Ureter (tissue), 1 donor: Measurements from ENCODE around the gene PNPLA8. TPM values are rescaled to one million over a fixed set of nuclear protein-coding genes. Genes with fewer than 3 reads are reported as not detected.
"Not testable (repeated sequence)": the region's sequence is repeated elsewhere in the genome, so short reads cannot be mapped to it uniquely, and the experiment has no call there.

Experiments
- DNase-seq: peaks from one replicate; pipeline ENCODE4 v3.0.0-alpha.2; 2020; ENCODE audit warnings: low spot score
- total RNA-seq: library from RNA; stranded (reverse); gene quantifications from one replicate; pipeline ENCODE4 v1.2.4, GENCODE V29; 2023
- donor health status: DM: yes; HTN: yes; CAD: no.

PNPLA8 gene
- total RNA-seq, 1 donor from 2014 or later: 32.0 TPM

DNA sequence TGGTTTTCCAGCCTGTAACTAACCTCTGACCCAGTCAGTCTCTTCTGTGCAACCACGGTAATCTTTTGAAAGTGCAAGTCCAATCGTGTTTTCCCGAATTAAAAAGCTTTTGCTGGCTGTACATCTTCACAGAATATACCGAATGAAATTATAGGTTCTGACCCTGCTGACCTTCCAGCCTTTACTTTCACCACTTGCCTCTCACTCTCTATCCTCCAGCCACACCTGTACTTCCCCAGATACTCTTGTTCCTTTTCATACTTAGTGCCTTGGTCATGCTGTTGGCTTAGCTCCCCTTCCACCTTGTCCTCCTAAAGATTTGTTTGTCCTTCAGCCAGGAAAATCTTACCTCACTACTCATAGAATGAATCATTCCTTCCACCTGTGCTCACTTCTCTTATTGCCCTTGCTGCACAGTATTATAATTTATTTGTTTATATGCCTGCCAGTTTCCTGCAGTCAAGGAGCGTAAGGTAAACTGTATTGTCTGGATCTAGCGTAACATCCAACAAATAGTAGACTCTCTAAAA, 2.3 kb upstream of the PNPLA8 start:
- DNase-seq: no peak

DNA sequence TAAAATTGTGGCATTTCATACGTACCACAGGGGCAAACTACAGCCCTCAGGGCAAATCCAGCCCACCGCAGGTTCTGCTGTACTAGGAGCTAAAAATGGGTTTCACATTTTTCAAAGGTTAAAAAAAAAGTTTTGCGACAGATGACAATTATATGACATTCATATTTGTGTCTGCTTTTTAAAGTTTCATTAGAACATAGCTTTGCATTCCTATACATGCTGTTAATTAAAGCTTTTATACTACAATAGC, 758 bp upstream of the PNPLA8 start:
- no peak for DNase-seq

DNA sequence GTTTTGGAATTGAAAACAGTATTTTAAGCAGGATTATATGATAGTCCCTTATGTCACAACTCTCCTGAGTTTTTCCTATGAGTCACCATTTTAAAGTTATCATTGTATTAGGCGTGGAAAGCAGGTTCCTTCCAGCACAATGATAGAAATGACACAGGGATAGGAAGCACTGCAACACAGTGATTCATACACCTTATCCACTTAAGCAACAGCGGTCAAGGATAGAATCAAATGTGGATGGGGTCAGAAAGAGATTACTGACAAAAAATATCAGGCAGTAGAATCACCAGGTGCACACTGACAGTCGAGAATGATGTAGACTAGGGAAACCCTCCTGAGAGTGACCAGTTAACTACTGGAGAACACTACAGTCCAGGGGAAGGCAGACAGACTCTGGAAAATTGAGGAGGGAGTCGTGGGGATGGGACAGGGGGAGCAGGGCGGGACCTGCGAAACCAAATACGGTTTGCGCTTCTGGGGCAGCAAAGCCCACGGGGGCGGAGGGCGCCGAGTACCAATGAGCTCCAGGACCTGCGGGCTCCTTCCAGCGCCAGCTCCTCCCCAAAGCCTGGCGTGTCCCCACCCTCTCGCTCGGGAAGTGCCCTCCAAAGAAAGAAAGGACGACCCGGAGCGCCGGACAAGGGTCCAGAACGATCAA, 479 bp downstream of the PNPLA8 start:
- DNase-seq: peak; percentile 85

DNA sequence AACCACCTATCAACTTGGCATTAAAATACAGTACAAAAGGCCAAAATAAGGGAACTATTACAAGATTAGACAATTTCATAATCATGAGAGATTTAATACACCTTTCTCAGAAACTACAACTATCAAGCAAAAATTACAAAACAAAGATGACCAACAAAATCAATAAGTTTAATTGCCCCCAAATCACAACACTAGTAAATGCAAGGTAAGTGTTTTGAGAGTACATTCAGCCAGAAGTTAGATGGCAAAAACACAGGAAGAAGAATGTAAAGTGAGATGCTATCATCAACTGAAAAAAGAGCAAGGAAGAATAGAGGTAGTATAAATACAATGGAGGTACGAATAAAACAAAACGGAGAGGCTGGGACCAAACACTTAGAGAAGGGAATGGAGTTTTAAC, 3.2 kb downstream of the PNPLA8 start:
- DNase-seq: no peak

DNA sequence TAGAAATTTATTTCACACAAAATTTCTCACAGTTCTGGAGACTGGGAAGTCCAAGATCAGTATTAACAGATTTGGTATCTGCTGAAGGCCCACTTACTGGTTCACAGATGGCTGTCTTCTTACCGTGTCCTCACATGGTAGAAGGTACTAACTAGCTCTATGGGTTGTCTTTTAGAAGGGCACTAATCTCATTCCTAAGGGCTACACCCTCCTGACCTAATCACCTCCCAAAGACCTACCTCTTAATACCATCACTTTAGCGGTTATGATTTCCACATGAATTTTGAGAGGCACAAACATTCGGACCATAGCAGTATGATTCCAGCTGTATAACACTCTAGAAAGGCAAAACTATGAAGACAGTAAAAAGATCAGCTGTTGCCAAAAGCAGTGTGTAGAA, 8.0 kb downstream of the PNPLA8 start:
- no peak for DNase-seq

DNA sequence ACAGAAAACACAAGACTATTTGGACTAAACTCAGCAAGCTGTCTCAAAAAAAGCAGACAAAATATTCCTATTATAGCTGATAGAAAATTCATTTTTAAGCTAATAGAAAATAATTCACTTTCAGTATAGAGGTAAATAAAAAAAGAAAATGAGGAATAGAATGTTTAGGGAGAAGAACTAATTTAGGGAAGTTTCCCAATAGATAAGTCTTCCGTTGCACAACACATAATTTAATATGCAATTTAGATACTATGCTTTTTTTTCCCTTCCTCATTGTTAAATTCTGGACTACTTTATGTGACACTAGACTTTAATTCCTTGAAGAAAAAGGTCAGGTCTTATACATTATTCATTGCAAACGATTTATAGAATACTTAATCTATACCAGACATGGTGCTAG, 10.3 kb downstream of the PNPLA8 start:
- DNase-seq: no peak

DNA sequence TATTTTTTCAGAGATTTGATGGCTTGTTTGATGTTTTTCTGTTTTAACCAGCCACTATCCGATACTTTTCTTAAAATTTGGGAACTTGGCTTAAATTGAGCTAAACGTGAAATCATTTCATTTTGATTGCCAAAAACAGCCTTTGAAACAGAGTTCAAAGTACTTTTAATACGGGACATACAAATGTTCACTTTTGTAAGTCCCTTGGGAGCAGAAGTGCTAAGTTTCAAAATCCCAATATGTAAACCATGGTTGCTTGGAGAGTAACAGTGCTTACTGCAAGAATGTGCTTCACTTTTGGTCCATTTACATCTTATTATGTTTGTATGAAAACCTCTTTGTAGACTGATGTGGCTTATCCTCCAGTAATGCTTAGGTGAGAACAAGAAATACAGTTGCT, 10.9 kb downstream of the PNPLA8 start:
- DNase-seq: no peak

DNA sequence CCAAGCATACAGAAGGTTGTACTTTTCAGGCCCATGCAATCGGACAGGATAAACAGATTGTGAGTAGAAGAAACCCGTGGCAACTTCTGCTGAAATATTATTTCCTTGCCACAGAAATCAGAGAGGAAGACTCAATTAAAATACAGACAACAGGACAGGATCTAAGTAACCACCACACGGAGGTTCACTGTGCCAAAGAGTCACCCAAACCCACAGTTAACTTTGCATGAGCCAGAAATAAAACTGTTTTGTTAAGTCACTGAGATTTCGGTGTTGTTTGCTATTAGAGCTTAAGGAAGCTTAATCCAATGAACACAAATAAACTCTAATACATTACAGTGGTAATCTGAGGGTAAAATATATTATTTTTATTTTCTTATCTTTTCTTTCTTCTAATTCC, 14.0 kb downstream of the PNPLA8 start:
- no peak for DNase-seq

DNA sequence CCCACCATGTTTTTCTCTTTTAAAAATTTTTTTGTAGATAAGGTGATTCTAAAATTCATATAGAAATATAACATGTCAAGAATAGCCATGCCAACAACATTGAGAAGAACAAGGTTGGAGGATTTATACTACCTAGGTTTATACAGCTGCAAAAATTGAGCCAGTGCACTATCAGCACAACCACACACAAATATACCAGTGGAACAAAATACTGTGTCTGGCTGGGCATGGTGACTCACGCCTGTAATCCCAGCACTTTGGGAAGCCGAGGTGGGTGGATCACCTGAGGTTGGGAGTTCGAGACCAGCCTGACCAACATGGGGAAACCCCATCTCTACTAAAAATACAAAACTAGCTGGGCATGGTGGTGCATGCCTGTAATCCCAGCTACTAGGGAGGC, 21.4 kb downstream of the PNPLA8 start:
- DNase-seq: not testable (repeated sequence)

DNA sequence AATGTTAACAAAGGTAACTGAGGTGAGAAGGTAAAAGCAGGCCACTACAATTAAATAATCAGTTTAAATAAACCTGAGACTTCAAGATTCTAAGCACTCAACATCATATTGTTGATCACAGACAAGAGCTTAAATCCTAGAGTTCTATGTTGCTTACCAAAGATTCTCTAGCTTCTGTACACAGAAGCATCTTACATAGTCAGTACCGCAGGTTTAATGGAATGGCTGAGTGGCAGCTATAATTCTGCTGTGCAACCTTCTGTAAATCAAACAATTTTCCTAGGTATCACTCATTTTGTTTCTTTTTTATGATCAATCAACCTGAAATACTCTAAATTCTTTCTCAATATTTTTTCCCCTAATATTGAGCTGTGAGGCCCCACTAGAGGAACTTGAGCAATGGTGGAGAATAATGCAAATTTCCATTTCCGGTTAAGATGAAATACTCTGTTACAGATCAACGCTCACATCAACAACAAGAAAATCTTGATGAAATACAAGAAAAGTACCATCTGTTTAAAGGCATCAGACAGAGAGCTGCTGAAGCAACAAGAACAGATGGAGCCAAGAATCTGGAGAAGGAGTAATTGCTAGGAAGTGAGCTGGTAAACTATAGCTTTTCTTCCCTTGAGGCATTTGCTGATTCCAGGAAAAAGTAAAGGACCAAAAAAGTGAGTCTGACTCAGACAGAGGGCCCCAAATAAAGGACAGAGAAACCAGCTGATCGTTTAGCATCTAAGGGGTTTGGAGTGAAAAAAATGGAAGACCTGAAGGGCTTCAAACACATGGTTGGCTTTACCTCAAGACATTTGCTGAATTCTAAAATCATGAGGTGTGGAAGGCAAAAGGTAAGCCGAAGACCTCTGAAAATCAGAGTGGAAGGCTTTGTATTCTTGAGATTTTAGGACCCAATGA, 22.6 kb downstream of the PNPLA8 start:
- no peak for DNase-seq

DNA sequence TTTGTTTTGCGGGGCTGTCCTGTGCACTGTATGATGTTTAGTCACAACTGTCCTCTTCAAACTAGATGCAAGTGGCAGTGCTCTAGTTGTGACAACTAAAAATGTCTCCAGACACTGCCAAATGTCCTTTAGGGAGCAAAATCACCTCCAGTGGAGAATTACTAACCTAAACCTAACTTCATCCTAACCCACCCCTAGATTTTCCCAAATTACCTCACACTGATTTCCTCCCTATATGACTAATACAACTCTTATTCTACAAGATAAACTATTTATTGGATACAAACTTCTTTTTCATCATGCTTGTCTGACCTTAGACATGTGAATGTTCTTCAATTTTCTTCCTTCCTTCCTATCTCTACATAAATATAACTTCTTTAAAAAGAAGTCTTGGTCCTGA, 26.4 kb downstream of the PNPLA8 start:
- no peak for DNase-seq

DNA sequence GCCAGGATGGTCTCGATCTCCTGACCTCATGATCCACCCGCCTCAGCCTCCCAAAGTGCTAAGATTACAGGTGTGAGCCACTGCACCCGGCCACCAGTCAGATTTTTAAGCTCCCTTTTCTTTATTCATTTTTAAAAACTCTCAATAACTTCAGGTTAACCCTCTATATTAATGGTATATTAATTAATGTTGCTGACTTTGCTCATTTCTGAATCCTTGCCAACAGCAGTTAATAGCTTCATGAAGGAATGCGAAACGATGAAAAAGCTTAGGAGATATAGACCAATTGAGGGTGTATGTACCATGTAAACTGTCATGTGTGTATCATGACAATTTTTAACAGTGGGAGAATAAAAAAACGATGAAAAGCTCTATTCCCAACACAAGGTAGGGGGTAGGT, 27.5 kb downstream of the PNPLA8 start:
- no peak for DNase-seq

DNA sequence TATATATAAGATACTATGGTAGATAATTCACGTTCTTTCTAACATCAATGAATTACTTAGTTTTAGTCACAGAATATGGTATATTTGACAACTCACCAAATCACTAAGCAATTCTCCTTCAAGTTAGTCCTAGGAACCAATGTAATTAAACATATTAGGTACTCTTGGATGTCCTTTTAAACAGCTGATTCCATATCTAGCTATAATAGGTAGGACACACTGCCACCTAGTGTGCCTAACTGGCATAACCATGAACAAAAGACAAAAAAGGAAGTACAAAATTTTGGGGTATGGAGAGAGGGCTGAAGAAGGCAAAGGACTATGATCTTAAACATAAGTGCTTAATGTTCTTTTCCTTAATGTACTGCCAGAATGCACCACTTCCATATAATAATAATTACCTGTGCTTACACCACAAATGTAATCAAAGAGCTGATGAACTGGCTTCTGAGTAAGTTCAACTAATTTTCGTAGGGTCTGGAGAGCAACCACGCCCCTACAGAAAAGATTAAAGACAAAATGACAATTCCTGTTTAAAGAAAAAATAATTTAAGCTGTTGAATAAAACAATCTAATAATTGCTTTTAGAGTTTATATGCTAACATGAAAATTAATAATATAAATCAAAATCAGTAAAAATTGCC, 28.7 kb downstream of the PNPLA8 start:
- no peak for DNase-seq

DNA sequence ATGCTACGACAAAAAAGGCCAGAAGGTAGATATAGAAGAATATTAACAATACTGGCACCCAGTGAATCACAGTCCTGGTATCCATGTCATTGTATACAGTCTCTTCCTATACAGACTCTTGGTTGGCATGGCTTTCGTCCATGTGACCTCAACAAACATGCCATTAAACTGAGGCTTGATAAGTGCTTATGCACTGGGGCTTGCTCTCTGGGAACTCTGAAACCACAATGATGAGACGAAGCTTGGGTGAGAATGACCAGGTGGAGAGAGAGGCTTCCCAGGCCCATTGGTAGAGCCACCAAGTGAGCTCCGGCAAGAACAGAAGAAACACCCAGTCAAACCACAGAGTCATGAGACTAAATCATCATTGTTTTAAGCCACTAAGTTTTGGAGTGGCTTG, 33.2 kb downstream of the PNPLA8 start:
- no peak for DNase-seq

DNA sequence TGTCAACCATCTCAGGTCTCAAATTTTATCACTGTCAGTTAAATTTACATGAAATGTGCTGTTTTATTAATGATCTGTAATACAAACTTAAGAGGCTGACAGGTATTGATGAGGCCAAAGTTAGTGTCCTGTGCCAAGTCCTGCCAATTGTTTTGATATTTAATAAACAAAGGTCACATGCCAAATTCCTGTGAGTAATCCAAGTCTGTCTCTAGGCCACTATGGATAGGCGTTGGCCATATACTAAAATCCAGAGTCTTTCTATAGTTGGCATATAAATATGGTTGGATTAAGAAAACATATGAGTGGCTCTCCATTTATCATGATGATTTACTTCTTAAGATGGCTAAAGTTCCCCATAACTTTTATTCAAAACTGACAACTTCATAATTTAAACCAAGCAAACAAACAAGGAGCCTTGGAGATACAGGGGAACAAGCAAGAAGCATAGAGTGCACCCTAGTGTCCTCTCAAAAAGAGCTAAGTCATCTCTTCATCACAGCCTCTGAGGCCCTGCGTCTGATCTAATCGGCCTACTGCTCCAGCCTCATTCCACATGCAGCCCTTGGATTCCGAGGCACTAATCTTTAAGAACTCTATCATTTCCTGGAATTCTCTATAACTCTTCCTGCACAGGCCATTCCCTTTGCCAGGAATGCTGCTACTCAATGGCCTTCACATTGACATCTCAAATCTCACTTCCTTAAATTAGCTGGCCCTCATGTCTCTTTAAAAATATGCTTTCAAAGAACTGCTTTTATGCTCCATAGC, 37.0 kb downstream of the PNPLA8 start:
- DNase-seq: no peak

DNA sequence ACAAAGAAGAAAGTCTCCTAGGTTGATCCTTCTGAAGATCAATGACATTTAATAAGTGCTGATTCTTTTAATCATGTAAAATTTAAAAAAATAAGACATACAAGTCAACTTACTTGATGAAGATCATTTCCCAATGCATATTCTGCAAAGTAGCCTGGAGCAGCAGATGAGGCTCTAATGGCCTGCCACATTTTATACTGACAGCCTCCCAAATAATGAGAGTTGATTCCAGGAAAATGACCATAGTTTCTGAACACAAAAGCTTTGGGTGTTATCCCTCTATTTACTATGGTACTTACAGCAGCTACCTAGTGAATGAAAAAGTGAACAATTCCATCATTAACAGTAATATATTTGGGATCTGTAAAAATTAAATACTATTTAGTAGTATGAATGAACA, 38.3 kb downstream of the PNPLA8 start:
- DNase-seq: no peak

DNA sequence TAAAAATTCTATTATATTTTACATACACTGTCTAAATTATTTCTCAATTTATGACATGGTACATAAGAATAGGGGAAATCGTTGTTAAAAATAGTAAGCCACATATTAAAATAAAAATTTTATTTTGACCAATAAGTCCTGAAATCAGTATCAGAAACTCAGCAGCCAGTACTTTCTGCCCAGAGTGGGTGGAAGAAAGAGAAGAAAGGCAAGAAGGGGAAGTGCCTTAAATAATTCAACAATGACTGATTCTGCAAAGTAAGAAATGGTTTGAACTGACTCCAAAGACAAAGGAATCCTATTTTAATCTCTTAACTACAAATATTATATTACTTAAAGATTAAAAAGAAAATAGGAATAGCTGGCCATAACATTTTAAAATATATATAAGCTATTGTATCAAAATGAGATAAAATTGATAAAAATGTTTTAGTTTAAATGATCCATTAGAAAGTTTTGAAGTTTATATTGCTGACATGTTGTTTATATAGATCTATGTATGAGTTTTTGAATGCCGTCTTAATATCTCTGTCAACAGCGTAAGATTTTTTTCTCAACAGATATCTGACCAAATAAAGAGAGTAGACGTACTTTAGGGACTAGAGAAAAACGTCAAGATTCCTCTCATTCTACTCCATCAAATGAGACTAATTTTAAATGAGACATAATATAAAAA, 39.5 kb downstream of the PNPLA8 start:
- DNase-seq: no peak

DNA sequence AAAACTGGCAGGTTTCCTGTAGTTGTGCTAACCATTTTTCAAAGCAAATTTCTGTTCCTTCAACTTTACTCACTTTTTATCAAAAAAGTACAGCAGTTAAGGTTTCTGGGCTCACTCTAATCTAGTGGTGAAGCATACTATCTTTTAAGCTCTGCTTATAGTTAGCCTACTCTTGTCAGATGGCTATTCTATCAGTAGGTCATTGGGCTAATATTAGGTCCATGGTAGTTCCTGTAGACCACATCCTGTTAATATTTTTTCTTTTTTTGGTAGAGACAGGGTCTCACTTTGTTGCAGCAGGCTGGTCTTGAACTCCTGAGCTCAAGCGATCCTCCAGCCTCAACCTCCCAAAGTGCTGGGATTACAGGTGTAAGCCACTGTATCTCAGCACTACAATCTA, 41.8 kb downstream of the PNPLA8 start:
- no peak for DNase-seq

DNA sequence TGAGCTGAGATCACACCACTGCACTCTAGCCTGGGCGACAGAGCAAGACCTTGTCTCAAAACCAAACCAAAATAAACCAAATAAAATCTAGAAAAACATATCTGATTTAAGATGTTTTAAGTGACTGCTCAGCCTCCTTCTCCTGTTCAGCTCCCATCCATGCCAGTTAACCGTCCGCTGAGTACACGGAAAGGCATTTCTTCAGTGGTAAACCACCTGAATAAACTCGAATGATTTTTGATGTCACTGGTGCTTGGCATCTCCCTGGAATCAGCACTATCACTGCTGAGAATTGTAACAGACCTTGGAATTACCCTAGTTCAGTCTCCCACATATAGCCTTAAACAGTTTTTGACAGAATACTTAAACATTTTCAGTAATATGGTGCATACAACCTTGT, 45.6 kb downstream of the PNPLA8 start:
- DNase-seq: no peak

DNA sequence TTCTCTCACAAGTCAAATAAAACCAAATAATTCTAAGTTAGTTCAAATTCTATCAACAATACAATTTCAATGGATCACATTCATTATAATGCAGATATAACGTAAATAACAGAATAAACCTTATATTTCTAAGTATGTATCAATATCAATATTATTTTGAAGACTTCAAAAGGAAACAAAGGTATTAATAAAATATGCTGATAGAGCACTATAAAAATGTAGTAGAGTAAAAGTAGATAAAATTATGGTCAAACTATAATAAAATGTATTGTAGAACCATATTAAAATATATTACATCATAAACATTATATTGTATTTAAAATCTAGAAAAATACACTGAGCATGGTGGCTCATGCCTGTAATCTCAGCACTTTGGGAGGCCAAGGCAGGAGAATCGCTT, 46.2 kb downstream of the PNPLA8 start:
- DNase-seq: no peak

DNA sequence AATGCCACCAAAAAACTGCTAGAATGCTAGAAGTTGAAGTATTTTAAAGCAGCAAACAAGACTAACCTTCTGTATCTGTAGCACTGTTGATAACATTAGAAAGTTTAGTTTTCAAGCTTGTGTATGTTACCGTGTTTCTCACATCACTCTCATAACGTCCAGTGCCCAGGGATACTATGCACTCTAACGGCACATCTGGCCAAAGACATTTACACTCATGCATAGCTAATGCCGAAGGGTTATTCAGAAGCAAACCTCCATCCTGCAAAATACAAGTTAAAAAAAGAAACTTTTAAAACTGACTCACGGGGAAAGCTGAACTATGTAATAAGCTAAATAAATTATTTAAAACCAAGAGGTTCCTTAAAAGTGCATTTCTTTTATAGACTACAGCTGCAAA, 46.8 kb downstream of the PNPLA8 start:
- no peak for DNase-seq

DNA sequence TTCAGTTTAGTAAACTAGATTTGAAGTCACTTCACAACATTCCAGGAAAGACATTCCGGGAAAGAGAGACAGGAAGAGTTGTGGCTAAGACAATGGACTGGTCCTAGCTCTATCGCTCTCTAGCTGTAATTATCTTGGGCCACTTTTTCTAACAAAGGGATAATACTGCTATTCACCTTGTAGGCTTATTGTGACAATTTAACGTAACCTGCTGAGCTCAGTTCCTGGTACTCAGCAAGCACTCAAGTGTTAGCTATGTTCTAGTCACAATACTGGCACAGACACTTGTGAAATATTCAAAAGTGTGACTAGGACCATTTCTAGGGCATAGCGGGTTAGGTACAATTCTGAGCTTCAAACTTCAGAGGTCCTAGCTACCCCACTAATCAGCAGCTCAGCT, 57.7 kb downstream of the PNPLA8 start:
- no peak for DNase-seq
